Adipocyte (in vitro differentiated cells): Measurements from ENCODE around the gene PARP1.
"Not testable (repeated sequence)": the region's sequence is repeated elsewhere in the genome, so short reads cannot be mapped to it uniquely, and the experiment has no call there.

Experiments
- DNase-seq: peaks from one replicate; pipeline ENCODE4 v3.0.0-alpha.2; 2015; ENCODE audit warnings: low read depth
- H3K27me3 ChIP-seq: replicated peaks from 2 replicates; pipeline ENCODE4 v1.7.0; 2013; ENCODE audit warnings: mild to moderate bottlenecking, low read length, moderate library complexity; ENCODE audit not compliant: control insufficient read depth, insufficient read depth
- H3K36me3 ChIP-seq: 2 replicates; pipeline ENCODE4 v1.7.0; 2013; ENCODE audit warnings: low read length, mild to moderate bottlenecking, moderate library complexity; ENCODE audit not compliant: control insufficient read depth, insufficient read depth, severe bottlenecking
- H3K4me1 ChIP-seq: 2 replicates; pipeline ENCODE4 v1.7.0; 2013; ENCODE audit warnings: mild to moderate bottlenecking, low read length, moderate library complexity; ENCODE audit not compliant: control insufficient read depth, insufficient read depth
- H3K4me3 ChIP-seq: 2 replicates; pipeline ENCODE4 v1.7.0; 2013; ENCODE audit warnings: mild to moderate bottlenecking, low read length, moderate library complexity
- H3K9ac ChIP-seq: 2 replicates; pipeline ENCODE4 v1.7.0; 2013; ENCODE audit warnings: mild to moderate bottlenecking, low read length, moderate library complexity
- H3K9me3 ChIP-seq: 2 replicates; pipeline ENCODE4 v1.7.0; 2013; ENCODE audit warnings: mild to moderate bottlenecking, low read length, moderate library complexity; ENCODE audit not compliant: control insufficient read depth

Gene PARP1

GRCh38 chr1:226355669-226356551 lies 52.0 kb downstream of the PARP1 start:
- Histone ChIP-seq H3K27me3 (no peaks in the 10 kb centered on the region), H3K9me3 (no peaks in the 10 kb centered on the region), H3K4me3 (no peak overlapping the region), H3K4me1 (no peaks in the 10 kb centered on the region), H3K9ac (no peak overlapping the region), H3K36me3 (peaks cover 28% of the 10 kb centered on the region)
- no peak for DNase-seq

DNA sequence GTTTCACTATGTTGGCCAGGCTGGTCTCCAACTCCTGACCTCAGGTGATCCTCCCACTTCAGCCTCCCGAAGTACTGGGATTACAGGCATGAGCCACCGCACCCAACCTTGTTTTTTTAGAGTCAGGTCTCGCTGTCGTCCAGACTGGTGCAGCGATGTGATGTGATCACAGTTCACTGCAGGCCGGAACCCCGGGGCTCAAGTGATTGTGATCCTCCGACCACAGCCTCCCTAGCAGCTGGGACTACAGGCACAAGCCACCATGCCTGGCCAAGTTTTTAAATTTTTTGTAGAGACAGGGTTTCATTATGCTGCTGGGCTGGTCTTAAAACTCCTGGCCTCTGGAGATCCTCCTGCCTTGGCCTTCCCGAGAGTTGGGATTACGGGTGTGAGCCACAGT lies 52.9 kb downstream of the PARP1 start:
- H3K9ac ChIP-seq = no peak overlapping the region
- H3K36me3 ChIP-seq = peaks cover 19% of the 10 kb centered on the region
- H3K4me1 ChIP-seq = peaks cover 3% of the 10 kb centered on the region
- H3K4me3 ChIP-seq = no peak overlapping the region
- no peaks in the 10 kb centered on the region for H3K27me3 ChIP-seq
- H3K9me3 ChIP-seq = no peaks in the 10 kb centered on the region
- DNase-seq = no peak

- Histone ChIP-seq H3K9me3 (no peaks in the 10 kb centered on the region), H3K4me3 (no peak overlapping the region), H3K27me3 (no peaks in the 10 kb centered on the region), H3K4me1 (peaks cover 4% of the 10 kb centered on the region), H3K9ac (no peak overlapping the region), H3K36me3 (peaks cover 11% of the 10 kb centered on the region)
- DNase-seq = no peak
Observed at GRCh38 chr1:226353698-226354525, 54.0 kb downstream of the PARP1 start.

GRCh38 chr1:226351709-226352108 lies 56.2 kb downstream of the PARP1 start:
- no peak overlapping the region for H3K9ac ChIP-seq

GRCh38 chr1:226350519-226350865 lies 57.4 kb downstream of the PARP1 start:
- no peaks in the 10 kb centered on the region for H3K27me3 ChIP-seq

More at GRCh38 chr1:226351709-226352108, 56.2 kb downstream of the PARP1 start:
- Histone ChIP-seq H3K36me3 (no peaks in the 10 kb centered on the region), H3K4me3 (no peak overlapping the region), H3K27me3 (no peaks in the 10 kb centered on the region), H3K9me3 (no peaks in the 10 kb centered on the region), H3K4me1 (peaks cover 4% of the 10 kb centered on the region)
- DNase-seq = no peak

DNA sequence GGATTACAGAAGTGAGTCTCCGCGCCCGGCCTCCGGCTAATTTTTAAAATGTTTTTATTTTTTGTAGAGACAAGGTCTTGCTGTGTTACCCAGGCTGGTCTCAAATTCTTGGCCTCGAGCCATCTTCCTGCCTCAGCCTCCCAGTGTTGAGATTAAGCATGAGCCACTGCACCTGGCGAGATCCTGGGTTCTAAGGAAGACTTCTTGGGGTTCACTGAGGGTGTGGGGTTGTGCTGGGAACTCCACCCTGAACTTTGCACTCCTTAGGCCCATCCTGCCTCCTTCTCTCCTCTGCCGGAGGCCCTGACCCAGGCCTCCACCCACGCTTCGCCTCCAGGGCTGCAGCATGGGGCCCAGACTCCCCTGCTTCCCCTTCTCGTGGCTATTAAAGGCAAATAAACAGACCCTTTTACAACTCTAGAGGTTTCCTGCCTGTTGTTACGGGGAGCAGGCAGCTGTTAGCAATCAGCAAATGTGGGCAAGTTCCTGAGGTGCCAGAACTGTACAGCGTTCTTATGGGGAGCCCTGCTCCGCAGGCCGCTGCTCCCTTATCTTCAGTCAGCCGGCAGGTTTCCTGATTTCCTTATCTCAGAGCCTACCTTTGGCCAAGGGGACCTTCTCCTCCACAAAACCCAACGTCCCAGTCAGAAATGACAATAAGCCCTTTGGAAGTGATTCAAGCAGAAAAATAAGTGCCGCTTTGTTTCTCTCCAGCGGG lies 57.9 kb downstream of the PARP1 start:
- Histone ChIP-seq H3K27me3 (no peaks in the 10 kb centered on the region), H3K36me3 (no peaks in the 10 kb centered on the region), H3K9me3 (no peaks in the 10 kb centered on the region), H3K9ac (no peak overlapping the region), H3K4me3 (no peak overlapping the region), H3K4me1 (peaks cover 4% of the 10 kb centered on the region)
- DNase-seq = no peak

More at GRCh38 chr1:226350519-226350865, 57.4 kb downstream of the PARP1 start:
- H3K36me3 ChIP-seq = no peaks in the 10 kb centered on the region
- no peak overlapping the region for H3K9ac ChIP-seq
- no peaks in the 10 kb centered on the region for H3K9me3 ChIP-seq
- peaks cover 4% of the 10 kb centered on the region for H3K4me1 ChIP-seq
- H3K4me3 ChIP-seq = no peak overlapping the region
- no peak for DNase-seq

GRCh38 chr1:226349081-226349480 lies 58.8 kb downstream of the PARP1 start:
- H3K4me3 ChIP-seq = no peak overlapping the region
- no peaks in the 10 kb centered on the region for H3K27me3 ChIP-seq
- DNase-seq = no peak
- no peaks in the 10 kb centered on the region for H3K36me3 ChIP-seq
- H3K9me3 ChIP-seq = no peaks in the 10 kb centered on the region
- peaks cover 4% of the 10 kb centered on the region for H3K4me1 ChIP-seq
- H3K9ac ChIP-seq = no peak overlapping the region

DNA sequence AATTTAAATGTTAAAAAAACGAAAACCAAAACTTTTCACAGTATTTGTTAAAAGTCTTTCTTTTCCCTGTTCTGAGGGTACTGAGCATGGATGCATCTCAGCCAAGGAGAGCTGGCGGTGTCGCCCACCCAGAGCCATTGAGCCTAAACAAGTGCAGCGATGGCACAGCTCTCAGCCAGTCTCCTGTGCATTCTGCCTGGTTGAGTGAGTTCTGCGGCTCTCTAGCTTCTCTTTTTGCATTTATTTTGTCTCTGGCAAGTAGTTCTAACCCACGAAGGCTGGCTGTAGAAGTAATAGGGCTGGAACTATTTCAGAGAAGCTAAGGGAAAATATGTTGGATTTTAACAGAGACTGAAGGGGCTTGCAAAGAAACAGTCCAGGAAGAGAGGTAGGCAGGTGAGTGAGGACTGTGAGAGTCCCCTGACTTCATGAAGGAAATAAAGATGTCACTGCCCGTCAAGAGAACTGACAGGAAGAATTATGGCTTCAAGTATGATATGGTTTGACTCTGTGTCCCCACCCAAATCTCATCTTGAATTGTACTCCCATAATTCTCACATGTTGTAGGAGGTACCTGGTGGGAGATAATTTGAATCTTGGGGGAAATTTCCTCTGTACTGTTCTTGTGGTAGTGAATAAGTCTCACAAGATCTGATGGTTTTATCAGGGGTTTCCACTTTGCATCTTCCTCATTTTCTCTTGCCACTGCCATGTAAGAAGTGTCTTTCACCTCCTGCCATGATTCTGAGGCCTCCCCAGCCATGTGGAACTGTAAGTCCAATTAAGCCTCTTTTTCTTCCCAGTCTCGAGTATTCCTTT lies 63.2 kb downstream of the PARP1 start:
- no peaks in the 10 kb centered on the region for H3K36me3 ChIP-seq
- no peak overlapping the region for H3K9ac ChIP-seq
- peaks cover 3% of the 10 kb centered on the region for H3K9me3 ChIP-seq
- no peak overlapping the region for H3K4me3 ChIP-seq
- H3K4me1 ChIP-seq = no peaks in the 10 kb centered on the region
- DNase-seq = no peak
- H3K27me3 ChIP-seq = peaks cover 6% of the 10 kb centered on the region

DNA sequence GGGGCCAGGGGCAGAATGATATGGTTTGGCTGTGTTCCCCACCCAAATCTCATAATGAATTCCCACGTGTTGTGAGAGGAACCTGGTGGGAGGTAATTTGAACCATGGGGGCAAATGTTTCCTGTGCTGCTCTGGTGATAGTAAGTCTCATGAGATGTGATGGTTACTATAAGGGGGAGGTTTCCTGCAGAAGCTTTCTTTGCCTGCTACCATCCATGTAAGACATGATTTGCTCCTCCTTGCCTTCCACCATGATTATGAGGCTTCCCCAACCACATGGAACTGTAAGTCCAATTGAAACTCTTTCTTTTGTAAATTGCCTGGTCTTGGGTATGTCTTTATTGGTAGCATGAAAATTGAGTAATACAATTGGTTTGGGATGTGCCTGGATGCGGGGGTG lies 65.2 kb downstream of the PARP1 start:
- DNase-seq = no peak
- H3K36me3 ChIP-seq = no peaks in the 10 kb centered on the region
- peaks cover 3% of the 10 kb centered on the region for H3K9me3 ChIP-seq
- no peak overlapping the region for H3K4me3 ChIP-seq
- no peak overlapping the region for H3K9ac ChIP-seq
- H3K27me3 ChIP-seq = peaks cover 8% of the 10 kb centered on the region
- H3K4me1 ChIP-seq = no peaks in the 10 kb centered on the region

- not testable (repeated sequence) for H3K4me1 ChIP-seq, H3K36me3 ChIP-seq, H3K4me3 ChIP-seq, DNase-seq, H3K9me3 ChIP-seq, H3K9ac ChIP-seq, H3K27me3 ChIP-seq
Observed at GRCh38 chr1:226340111-226340510, 67.8 kb downstream of the PARP1 start.
